ENCODE results near the gene FRAT2.

GRCh38 chr10:97307441-97307840, 27.1 kb downstream of the FRAT2 start:
- TF ChIP-seq CTCF (conservative IDR thresholded peaks at IDR 0.05; ENCODE audit: low read depth, low read length): no peak
- TF ChIP-seq USF2 (IDR thresholded peaks at IDR 0.05; ENCODE audit: low read depth, low read length): no peak
- no peak for TF ChIP-seq POLR2A (IDR thresholded peaks at IDR 0.05; ENCODE audit: low read depth, low read length)
- TF ChIP-seq MXI1 (IDR thresholded peaks at IDR 0.05; ENCODE audit: borderline replicate concordance, low read depth, low read length): no peak
- no peak for TF ChIP-seq RCOR1 (IDR thresholded peaks at IDR 0.05; ENCODE audit: insufficient replicate concordance, low read length)
- TF ChIP-seq MAZ (IDR thresholded peaks at IDR 0.05; ENCODE audit: borderline replicate concordance, low read depth, low read length): no peak
- TF ChIP-seq SMC3 (IDR thresholded peaks at IDR 0.05; ENCODE audit: low read depth, low read length): no peak
- TF ChIP-seq RAD21 (IDR thresholded peaks at IDR 0.05; ENCODE audit: low read length): no peak
- no peak for TF ChIP-seq CHD1 (IDR thresholded peaks at IDR 0.05; ENCODE audit: low read depth, low read length)
